ENCODE results near the gene PARVB.

PARVB gene

GRCh38 chr22:44164031-44164430 lies 139.9 kb downstream of the PARVB start:
- TF ChIP-seq SALL2 (tag by site-specific recombination; IDR thresholded peaks at IDR 0.05; ENCODE audit: borderline replicate concordance) (no peak), ZNF529 (tag by site-specific recombination; IDR thresholded peaks at IDR 0.05; ENCODE audit: insufficient replicate concordance) (no peak), ZNF645 (tag by site-specific recombination; IDR thresholded peaks at IDR 0.05) (no peak), ZNF292 (tag by site-specific recombination; IDR thresholded peaks at IDR 0.05; ENCODE audit: borderline replicate concordance, low read depth) (no peak), ZNF280D (tag by site-specific recombination; IDR thresholded peaks at IDR 0.05) (no peak), ZNF791 (tag by site-specific recombination; IDR thresholded peaks at IDR 0.05) (no peak), ZNF777 (tag by site-specific recombination; IDR thresholded peaks at IDR 0.05; ENCODE audit: borderline replicate concordance) (no peak), RBAK (tag by site-specific recombination; IDR thresholded peaks at IDR 0.05) (no peak), ZNF48 (tag by site-specific recombination; IDR thresholded peaks at IDR 0.05) (no peak)
- ChIA-PET CTCF (no interaction called here), POLR2A (no interaction called here)
- no peak overlapping the region for H3K27ac ChIP-seq (ENCODE audit: extremely low read depth, low read depth, low read length)
- no peak overlapping the region for H3K4me3 ChIP-seq (ENCODE audit: low read depth, low read length)
- H3K36me3 ChIP-seq (ENCODE audit: control insufficient read depth in 2 of 2, insufficient read depth in 1 of 2, low read length in 2 of 2), result no peaks in the 10 kb centered on the region
- no peaks in the 10 kb centered on the region for H3K4me1 ChIP-seq (ENCODE audit: control insufficient read depth, insufficient read depth, low read length)
- no peaks in the 10 kb centered on the region for H3K9me3 ChIP-seq (ENCODE audit: control insufficient read depth, insufficient read depth, low read depth, low read length)

- H3K9me3 ChIP-seq (ENCODE audit: control insufficient read depth, insufficient read depth, low read depth, low read length), result no peaks in the 10 kb centered on the region
- CTCF ChIA-PET, result interaction anchor here (0.6 kb wide), 1 partner anchor 13 kb away, joined by 5 read pairs; no protein-coding TSS in a partner anchor
- H3K27ac ChIP-seq (ENCODE audit: extremely low read depth, low read depth, low read length), result no peak overlapping the region
- H3K4me1 ChIP-seq (ENCODE audit: control insufficient read depth, insufficient read depth, low read length), result no peaks in the 10 kb centered on the region
- H3K4me3 ChIP-seq (ENCODE audit: low read depth, low read length), result no peak overlapping the region
- POLR2A ChIA-PET, result no interaction called here
- no peaks in the 10 kb centered on the region for H3K36me3 ChIP-seq (ENCODE audit: control insufficient read depth in 2 of 2, insufficient read depth in 1 of 2, low read length in 2 of 2)
- TF ChIP-seq ZNF549 (tag by site-specific recombination; IDR thresholded peaks at IDR 0.05) (no peak), ZNF239 (tag by site-specific recombination; IDR thresholded peaks at IDR 0.05) (peak; percentile 90)
Measured at GRCh38 chr22:44165286-44165874, 141.3 kb downstream of the PARVB start.

- H3K36me3 ChIP-seq (ENCODE audit: control insufficient read depth in 2 of 2, insufficient read depth in 1 of 2, low read length in 2 of 2), result no peaks in the 10 kb centered on the region
- no peak overlapping the region for H3K27ac ChIP-seq (ENCODE audit: extremely low read depth, low read depth, low read length)
- CTCF ChIA-PET, result interaction anchor here (1.1 kb wide), 1 partner anchor 278 kb away, joined by 6 read pairs; no protein-coding TSS in a partner anchor
- H3K9me3 ChIP-seq (ENCODE audit: control insufficient read depth, insufficient read depth, low read depth, low read length), result no peaks in the 10 kb centered on the region
- no peak for TF ChIP-seq ZNF48 (tag by site-specific recombination; IDR thresholded peaks at IDR 0.05)
- peak; percentile 54; the same call in 1 of the 2 replicates for TF ChIP-seq ZFHX2 (tag by site-specific recombination; conservative IDR thresholded peaks at IDR 0.05)
- TF ChIP-seq PRDM6 (tag by site-specific recombination; IDR thresholded peaks at IDR 0.05), result no peak
- peak; percentile 55; the same call in 1 of the 2 replicates for TF ChIP-seq ZNF423 (tag by site-specific recombination; IDR thresholded peaks at IDR 0.05)
- peak; percentile 85 for TF ChIP-seq ZIC2 (tag by site-specific recombination; IDR thresholded peaks at IDR 0.05)
- no peak for TF ChIP-seq ZBTB17 (tag by site-specific recombination; IDR thresholded peaks at IDR 0.05)
- TF ChIP-seq ZNF677 (tag by site-specific recombination; IDR thresholded peaks at IDR 0.05), result no peak
- no peak for TF ChIP-seq ZNF335 (tag by site-specific recombination; conservative IDR thresholded peaks at IDR 0.05)
- 0 out of 2 replicates have a peak, but pooled peaks have one; percentile 15 for TF ChIP-seq EGR2 (tag by site-specific recombination; IDR thresholded peaks at IDR 0.05; ENCODE audit: low read depth)
- TF ChIP-seq GLIS1 (tag by site-specific recombination; IDR thresholded peaks at IDR 0.05), result peak; percentile 80
- no peak overlapping the region for H3K4me3 ChIP-seq (ENCODE audit: low read depth, low read length)
- POLR2A ChIA-PET, result no interaction called here
- H3K4me1 ChIP-seq (ENCODE audit: control insufficient read depth, insufficient read depth, low read length), result no peaks in the 10 kb centered on the region
Measured at GRCh38 chr22:44166498-44167276, 142.6 kb downstream of the PARVB start.

All from HEK293 (cell line).